ENCODE data around the gene STRN3. TPM values are rescaled to one million over a fixed set of nuclear protein-coding genes. Genes with fewer than 3 reads are reported as not detected.

STRN3 gene
- total RNA-seq, 4 donors from 2014 or later = 34.8 to 52.6 (median 42.4) TPM

GRCh38 chr14:30994681-30995620, 31.2 kb downstream of the STRN3 start:
- TF ChIP-seq, protein P1, sequence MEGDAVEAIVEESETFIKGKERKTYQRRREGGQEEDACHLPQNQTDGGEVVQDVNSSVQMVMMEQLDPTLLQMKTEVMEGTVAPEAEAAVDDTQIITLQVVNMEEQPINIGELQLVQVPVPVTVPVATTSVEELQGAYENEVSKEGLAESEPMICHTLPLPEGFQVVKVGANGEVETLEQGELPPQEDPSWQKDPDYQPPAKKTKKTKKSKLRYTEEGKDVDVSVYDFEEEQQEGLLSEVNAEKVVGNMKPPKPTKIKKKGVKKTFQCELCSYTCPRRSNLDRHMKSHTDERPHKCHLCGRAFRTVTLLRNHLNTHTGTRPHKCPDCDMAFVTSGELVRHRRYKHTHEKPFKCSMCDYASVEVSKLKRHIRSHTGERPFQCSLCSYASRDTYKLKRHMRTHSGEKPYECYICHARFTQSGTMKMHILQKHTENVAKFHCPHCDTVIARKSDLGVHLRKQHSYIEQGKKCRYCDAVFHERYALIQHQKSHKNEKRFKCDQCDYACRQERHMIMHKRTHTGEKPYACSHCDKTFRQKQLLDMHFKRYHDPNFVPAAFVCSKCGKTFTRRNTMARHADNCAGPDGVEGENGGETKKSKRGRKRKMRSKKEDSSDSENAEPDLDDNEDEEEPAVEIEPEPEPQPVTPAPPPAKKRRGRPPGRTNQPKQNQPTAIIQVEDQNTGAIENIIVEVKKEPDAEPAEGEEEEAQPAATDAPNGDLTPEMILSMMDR (IDR thresholded peaks at IDR 0.05; ENCODE audit: low read depth) = no peak

- TF ChIP-seq, protein P1 (IDR thresholded peaks at IDR 0.05; ENCODE audit: low read depth) = no peak
Measured at GRCh38 chr14:30993071-30993470, 33.1 kb downstream of the STRN3 start.

DNA sequence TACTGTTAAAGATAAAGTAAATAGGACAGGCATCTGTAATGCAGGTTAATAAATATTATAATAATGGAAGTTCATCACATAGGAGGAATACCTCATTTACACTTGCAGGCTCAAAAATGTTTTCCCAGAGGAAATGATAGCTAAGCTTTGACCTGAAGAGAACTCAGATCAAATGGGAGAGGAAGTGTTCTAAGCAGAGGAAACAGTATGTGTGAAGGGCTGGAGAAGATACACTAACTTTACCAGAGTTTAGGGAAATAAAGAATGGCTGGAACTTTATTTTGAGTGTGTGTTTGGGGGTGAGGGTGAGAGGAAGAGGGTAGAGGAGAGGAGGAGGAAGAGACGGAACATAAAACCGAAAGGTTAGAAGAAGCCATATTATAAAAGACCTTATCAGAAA, 34.8 kb downstream of the STRN3 start:
- TF ChIP-seq, protein P1 (IDR thresholded peaks at IDR 0.05; ENCODE audit: low read depth) = no peak

DNA sequence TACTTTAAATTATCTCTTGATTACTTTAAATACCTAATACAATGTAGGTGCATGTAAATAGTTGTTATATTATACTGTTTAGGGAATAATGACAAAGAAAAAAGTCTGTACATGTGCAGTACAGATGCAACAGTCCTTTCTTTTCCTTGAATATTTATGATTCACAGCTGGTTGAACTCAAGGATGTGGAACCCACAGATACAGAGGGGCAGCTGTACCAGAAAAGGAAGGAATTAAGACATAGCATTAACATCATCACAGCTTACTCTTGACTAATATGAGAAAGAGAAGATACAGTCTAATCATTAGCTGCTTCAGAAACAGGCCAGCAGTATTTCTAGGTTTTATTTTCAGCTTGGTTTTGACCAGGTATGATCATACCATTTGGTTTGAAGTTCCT, 35.4 kb downstream of the STRN3 start:
- TF ChIP-seq, protein P1 (IDR thresholded peaks at IDR 0.05; ENCODE audit: low read depth) = no peak

DNA sequence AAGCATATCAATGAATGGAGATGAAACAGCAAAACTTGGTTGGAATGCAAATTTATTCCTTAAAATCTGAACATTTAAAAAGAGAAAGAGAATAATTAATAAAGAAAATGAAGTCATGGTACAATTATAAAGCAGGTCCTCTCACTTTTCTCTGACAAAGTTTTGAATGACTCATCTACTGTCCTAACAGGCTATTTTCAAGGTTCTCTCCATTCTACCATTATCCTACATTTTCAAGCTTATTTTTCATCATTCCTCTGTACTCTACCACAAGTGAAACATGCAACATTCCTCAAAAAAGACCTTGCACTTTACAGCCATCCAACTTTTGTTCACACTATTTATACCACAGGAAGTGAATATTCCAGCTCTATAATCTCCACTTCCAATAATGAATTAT, 37.7 kb downstream of the STRN3 start:
- TF ChIP-seq, protein P1 (IDR thresholded peaks at IDR 0.05; ENCODE audit: low read depth) = no peak

DNA sequence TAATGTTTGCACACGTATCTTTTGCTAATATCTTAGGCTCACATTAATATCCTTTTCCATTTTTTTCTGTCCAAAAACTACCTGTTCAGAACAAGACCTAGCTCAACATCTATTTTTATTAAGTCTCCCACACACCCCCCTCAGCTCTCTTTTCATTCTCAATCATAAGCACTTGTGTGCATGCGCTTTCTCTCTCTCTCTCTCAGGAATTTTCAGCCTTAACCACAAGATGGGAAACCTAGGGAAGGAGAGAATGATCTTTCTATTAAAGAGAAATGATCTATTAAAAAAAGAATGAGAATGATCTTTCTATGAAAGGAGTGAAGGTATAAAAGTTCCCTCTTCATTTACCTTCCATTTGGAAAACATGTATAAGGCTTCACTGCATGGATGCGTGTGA, 40.4 kb downstream of the STRN3 start:
- TF ChIP-seq, protein P1 (IDR thresholded peaks at IDR 0.05; ENCODE audit: low read depth) = no peak

DNA sequence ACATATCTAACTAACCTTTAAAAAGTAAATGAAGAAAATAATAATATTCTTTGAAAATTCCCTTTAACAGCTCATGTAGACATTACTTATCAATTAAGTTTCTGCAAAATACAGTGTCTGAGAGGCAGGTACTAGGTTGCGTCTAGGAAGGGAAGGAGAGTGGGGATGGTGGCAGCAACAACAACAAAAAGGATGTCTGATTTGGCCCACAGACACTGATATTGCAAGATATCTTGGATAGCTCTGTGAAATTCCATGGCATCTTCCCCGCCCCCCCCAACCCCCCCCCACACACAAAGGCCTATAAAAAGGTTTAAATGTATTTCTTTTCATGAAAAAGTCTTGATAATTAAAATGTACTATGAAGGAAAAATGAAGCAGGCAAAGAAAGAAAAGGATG, 42.3 kb downstream of the STRN3 start:
- TF ChIP-seq, protein P1 (IDR thresholded peaks at IDR 0.05; ENCODE audit: low read depth) = no peak
